T-helper 2 cell treated with Interferon-gamma antibody and Interleukin-4, amounts not matched to agents 5 μg/mL and 100 μg/mL, for 36 hours (primary cell): ENCODE data around the gene SIM1.

Experiments used
- DNase-seq: peaks from one replicate; pipeline ENCODE4 v3.0.0; 2021; ENCODE audit warnings: low spot score
- H3K27ac Mint-ChIP-seq: one replicate; pipeline ENCODE4 v1.8.0; 2021; ENCODE audit warnings: mild to moderate bottlenecking, mixed read lengths
- H3K27me3 Mint-ChIP-seq: one replicate; pipeline ENCODE4 v1.8.0; 2021; ENCODE audit warnings: low read depth, mixed read lengths
- H3K36me3 Mint-ChIP-seq: one replicate; pipeline ENCODE4 v1.8.0; 2021; ENCODE audit warnings: low read depth, mixed read lengths
- H3K4me1 Mint-ChIP-seq: one replicate; pipeline ENCODE4 v1.8.0; 2021; ENCODE audit warnings: low read depth, mixed read lengths
- H3K4me3 Mint-ChIP-seq: one replicate; pipeline ENCODE4 v1.8.0; 2022; ENCODE audit warnings: mild to moderate bottlenecking, moderate library complexity, mixed read lengths
- H3K9me3 Mint-ChIP-seq: one replicate; pipeline ENCODE4 v1.8.0; 2021; ENCODE audit warnings: mixed read lengths

The SIM1 gene, protein sequence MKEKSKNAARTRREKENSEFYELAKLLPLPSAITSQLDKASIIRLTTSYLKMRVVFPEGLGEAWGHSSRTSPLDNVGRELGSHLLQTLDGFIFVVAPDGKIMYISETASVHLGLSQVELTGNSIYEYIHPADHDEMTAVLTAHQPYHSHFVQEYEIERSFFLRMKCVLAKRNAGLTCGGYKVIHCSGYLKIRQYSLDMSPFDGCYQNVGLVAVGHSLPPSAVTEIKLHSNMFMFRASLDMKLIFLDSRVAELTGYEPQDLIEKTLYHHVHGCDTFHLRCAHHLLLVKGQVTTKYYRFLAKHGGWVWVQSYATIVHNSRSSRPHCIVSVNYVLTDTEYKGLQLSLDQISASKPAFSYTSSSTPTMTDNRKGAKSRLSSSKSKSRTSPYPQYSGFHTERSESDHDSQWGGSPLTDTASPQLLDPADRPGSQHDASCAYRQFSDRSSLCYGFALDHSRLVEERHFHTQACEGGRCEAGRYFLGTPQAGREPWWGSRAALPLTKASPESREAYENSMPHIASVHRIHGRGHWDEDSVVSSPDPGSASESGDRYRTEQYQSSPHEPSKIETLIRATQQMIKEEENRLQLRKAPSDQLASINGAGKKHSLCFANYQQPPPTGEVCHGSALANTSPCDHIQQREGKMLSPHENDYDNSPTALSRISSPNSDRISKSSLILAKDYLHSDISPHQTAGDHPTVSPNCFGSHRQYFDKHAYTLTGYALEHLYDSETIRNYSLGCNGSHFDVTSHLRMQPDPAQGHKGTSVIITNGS

DNA sequence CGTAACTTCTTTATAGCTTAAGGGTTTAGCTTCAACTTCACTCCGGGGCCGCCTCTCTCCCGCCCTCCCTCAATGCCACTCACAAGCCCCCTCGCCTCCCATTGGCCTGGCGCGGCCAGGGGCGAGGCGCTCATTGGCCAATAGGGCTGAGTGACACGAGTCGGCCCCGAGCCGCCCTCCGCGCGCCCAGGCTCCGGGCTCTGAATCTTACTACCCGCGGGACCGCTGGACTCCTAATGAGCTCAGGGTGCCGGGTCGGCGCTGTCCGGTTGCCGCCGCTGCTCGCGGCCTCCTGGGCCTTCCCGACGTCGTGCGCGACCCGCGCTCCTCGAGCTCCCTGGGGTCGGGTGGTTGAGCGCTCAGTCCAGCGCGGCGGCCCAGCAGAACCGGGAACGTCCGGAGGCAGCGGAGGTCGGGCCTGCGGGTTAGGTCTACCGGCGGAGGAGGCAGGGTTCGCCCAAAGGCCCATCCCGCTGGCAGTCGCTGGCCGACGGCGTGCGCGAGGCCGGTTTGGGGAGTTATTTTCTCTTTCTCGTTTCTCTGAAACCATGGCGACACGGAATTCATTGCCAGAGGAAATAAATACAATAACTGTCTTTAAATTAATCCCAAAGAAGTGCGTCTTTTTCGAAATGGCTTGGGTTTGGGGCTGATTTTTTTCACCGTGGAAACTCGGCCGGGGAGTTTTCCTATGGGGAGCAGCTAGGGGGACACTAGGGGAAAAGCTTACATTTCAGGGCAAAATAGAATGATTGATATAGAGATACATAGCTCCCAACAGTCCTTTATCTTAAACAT, at the start of gene SIM1:
SIM1 (minus strand) TSS at position 19 of the 798 bp plus-strand sequence. CDS start 1,453 bp downstream, outside the sequence.
- peaks cover 25% of the 10 kb centered on the region for H3K9me3 Mint-ChIP-seq
- DNase-seq = no peak
- H3K36me3 Mint-ChIP-seq = peaks cover 7% of the 10 kb centered on the region
- H3K27me3 Mint-ChIP-seq = peaks cover 90% of the 10 kb centered on the region
- peaks cover 20% of the 10 kb centered on the region for H3K4me1 Mint-ChIP-seq
- H3K4me3 Mint-ChIP-seq = peak within 1 kb of the TSS; percentile 34
- peak within 1 kb of the TSS; percentile 68 for H3K27ac Mint-ChIP-seq

DNA sequence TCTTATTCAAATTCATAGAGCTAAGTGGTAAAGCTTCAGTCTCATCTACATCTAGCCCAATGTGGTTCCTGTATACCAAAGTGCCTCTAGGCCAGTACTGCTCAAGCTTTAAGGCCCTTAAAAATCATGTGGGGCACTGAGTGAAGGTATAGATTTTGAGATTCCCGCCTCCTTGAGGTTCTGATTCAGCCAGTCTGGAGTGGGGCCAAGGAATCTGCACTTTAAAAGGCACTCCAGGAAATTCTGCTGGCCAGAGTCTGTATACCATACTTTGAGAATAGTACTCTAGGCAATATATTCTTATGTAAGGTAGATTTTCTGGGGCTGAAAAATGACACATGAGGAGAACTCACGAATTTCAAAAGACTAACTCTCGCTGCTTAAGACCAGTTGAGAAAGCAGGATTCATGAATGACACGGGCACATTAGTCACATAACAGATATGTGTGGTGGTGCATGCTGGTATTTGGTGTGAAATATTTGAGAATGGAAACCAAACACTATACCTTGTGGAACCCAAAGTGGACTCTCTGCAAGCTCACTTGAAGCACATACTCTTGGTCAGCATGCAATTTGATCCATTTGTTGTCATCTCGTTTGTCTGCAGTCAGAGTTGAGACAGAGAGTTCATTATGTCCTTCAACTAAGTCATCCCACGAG, 47.6 kb upstream of the SIM1 start:
- H3K27me3 Mint-ChIP-seq = no peaks in the 10 kb centered on the region

DNA sequence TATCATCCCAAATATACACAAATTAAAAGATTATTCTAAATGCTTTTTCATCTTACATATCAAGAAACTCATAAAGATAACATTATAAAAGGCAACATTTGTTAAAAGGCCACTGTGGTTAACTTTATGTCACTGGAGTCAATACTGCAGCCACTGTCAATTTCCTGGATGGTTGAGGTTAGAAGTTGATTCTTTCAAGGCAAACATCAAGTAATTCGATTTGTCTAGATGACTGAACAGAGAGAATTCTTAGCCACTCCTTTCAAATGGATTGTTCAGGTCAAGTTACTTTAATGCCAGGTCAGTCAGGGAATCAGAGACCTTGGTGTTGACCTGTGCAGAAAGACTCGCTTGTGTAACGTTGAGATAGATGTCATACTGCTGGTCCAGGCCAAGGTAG, 44.4 kb upstream of the SIM1 start:
- H3K27me3 Mint-ChIP-seq = no peaks in the 10 kb centered on the region
- H3K9me3 Mint-ChIP-seq = no peaks in the 10 kb centered on the region
- no peak overlapping the region for H3K4me3 Mint-ChIP-seq
- H3K4me1 Mint-ChIP-seq = no peaks in the 10 kb centered on the region
- no peak for DNase-seq
- H3K36me3 Mint-ChIP-seq = peaks cover 25% of the 10 kb centered on the region
- no peak overlapping the region for H3K27ac Mint-ChIP-seq

More for the DNA sequence above, 47.6 kb upstream of the SIM1 start:
- Mint-ChIP-seq H3K27ac (no peak overlapping the region), H3K36me3 (peaks cover 28% of the 10 kb centered on the region), H3K4me1 (no peaks in the 10 kb centered on the region), H3K9me3 (no peaks in the 10 kb centered on the region), H3K4me3 (no peak overlapping the region)
- DNase-seq = no peak

DNA sequence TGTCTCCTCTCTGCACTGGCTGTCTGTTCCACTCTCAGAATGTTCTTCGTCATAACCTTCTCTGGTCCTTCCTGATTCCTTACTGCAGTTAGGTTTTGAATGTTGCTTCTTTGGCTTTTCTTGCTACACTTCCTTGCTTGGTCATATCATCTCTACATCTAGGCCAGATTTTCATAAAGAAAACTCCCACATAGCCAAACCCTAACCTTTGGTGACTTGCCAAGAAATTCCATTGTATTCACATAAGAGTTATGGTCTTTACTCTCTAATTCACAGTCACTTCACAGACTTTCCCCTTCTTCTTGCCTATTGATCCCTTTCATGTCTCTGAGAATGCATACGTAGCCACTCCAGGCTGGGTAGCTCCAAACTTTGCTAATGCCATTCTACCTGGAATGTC, 41.9 kb upstream of the SIM1 start:
- Mint-ChIP-seq H3K9me3 (no peaks in the 10 kb centered on the region), H3K4me1 (no peaks in the 10 kb centered on the region), H3K27ac (no peak overlapping the region), H3K36me3 (peaks cover 16% of the 10 kb centered on the region), H3K4me3 (no peak overlapping the region), H3K27me3 (no peaks in the 10 kb centered on the region)
- no peak for DNase-seq

DNA sequence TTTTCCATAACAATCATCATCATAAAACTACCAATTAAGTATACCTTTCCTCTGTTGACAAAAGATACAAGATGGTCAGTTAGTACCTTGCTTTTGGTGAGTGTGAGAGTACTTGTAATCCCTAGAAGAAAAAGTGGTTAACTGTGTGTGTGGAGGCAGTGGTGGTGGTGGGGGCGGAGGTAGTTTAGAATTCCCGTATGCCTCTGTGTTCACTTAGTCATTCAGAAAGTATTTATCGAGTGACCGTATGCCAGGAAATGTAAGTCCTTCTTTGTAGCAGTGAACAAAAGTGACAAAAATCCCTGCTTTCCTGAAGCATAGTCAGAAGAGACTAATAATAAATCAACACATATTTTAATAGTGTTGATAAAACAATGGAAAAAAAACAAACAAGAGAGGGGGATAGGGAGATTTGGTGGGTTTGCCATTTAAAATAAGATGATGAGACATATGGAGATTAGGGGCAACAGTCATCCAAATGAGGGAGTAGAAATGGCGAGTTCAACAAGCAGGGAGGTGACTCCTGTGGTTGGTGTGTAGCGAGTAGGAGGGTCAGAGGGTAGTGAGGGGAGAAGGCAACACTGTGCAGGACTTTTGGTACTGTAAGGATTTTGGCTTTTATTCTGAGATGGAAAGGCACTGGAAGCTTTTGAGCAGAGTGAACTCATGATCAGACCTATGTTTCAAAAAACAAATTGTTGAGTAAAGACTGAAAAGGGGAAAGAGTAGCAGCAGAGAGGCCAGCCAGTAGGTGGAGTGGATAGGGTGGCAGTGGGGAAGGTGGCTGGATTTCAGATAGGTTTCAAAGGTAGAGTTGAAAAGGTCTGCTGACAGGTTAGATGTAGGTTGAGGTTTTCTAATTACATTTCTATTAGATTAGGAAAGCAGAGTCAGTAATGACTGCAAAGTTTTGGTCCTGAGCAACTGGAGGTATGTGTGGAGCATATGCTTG, 40.3 kb upstream of the SIM1 start:
- no peaks in the 10 kb centered on the region for H3K9me3 Mint-ChIP-seq
- no peaks in the 10 kb centered on the region for H3K4me1 Mint-ChIP-seq
- no peak overlapping the region for H3K4me3 Mint-ChIP-seq
- H3K27me3 Mint-ChIP-seq = no peaks in the 10 kb centered on the region
- DNase-seq = no peak
- H3K36me3 Mint-ChIP-seq = peaks cover 10% of the 10 kb centered on the region
- H3K27ac Mint-ChIP-seq = no peak overlapping the region

DNA sequence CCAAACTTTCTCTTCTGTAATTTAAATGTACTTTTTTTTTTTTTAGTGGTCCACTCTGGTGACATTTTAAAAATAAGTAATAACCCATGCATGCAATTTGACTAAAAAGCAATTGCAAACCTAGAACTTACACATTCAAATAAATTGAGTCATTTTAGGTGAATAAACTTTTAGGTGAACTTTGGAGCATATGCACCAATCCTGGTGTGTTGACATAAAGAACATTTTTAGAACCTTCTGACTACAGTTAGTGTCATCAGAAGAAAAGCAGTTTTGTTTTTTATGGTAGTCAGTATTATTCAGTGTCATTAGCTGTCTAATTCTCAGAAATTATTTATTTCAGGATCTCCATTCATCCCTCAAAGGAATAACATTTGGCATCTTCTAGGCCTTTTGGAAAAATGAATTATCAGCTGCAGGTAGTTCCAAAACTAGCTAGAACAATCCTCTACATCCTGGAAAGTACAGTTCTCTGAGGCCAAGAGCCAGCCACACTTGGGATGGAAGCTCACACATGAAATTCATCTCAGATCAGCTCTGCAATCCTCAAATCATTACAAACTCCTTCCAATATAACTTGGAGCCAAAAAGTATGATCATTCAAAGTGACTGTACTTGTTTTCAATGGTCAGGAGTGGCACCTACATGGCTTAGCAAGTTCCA, 38.5 kb upstream of the SIM1 start:
- Mint-ChIP-seq H3K36me3 (peaks cover 1% of the 10 kb centered on the region), H3K27me3 (peaks cover 9% of the 10 kb centered on the region), H3K4me3 (no peak overlapping the region), H3K9me3 (no peaks in the 10 kb centered on the region), H3K4me1 (no peaks in the 10 kb centered on the region), H3K27ac (no peak overlapping the region)
- DNase-seq = no peak

DNA sequence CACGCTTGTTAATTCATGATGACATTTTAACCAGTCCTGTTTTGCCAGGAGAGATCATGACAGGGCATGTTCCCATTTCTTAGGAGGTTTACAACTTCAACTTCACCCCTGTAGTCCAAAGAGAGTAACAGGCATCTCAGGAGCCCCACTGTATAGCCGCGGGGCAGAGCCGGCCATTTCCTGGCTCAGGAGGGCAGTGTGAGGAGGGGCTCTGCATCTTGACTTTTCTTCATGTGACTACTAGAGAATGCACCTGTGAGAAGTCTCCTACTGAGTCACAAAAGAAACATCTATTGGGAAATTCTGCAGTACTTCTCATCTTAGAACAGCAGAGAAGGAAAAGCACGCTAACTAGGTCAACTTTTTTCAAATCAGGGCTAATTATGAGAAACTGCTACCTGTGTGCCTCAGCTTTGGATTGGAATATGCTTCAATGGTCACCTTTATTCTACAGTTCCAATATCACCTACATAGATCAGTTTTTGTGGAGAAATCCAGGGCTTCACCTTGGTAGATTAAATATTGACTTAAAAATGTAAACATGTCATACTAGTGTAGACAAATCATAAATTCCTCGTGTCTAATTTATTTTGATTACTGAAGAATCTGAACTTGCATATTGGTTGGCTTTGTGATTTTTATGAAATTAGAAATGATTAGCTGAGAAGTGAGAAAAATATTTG, 28.6 kb upstream of the SIM1 start:
- peaks cover 32% of the 10 kb centered on the region for H3K27me3 Mint-ChIP-seq

DNA sequence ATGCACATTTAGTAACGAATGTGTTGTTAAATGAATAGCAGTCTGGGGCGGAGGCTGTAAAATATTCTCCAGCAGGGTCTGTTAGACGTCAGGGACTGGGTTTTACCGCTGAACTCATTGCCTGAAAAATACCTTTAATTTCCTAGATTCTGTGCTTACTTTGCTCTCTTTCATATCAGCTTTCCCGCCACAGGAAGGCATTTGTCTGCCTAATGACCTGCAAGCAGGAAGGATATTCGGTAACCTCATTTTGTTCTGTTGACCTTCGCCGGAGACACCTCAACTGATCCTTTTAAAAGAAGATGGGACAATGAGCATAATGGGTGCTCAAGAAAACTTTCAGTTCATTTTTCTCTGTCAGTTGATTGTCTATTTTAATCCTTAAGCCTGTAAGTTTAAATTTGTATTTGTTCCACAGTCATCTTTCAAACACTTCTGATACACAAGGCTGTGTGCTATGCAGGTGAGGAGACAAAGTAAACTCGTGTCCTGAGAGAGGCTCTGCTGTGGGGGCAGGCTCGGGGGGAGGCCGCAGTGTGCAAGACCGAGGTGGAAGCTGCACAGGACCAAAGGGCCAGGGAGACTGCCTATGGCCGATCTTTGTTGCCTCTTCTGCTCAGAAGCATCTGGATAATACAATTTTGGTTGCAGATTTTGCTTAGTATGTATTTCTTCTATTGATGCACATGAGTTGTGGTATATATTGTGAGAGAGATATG, 27.4 kb upstream of the SIM1 start:
- H3K4me3 Mint-ChIP-seq = no peak overlapping the region
- H3K9me3 Mint-ChIP-seq = peaks cover 3% of the 10 kb centered on the region
- no peak for DNase-seq
- H3K27ac Mint-ChIP-seq = no peak overlapping the region
- peaks cover 32% of the 10 kb centered on the region for H3K27me3 Mint-ChIP-seq
- no peaks in the 10 kb centered on the region for H3K36me3 Mint-ChIP-seq
- peaks cover 2% of the 10 kb centered on the region for H3K4me1 Mint-ChIP-seq

More for the DNA sequence above, 28.6 kb upstream of the SIM1 start:
- H3K4me3 Mint-ChIP-seq = no peak overlapping the region
- H3K36me3 Mint-ChIP-seq = no peaks in the 10 kb centered on the region
- peaks cover 3% of the 10 kb centered on the region for H3K9me3 Mint-ChIP-seq
- DNase-seq = no peak
- no peaks in the 10 kb centered on the region for H3K4me1 Mint-ChIP-seq
- no peak overlapping the region for H3K27ac Mint-ChIP-seq

DNA sequence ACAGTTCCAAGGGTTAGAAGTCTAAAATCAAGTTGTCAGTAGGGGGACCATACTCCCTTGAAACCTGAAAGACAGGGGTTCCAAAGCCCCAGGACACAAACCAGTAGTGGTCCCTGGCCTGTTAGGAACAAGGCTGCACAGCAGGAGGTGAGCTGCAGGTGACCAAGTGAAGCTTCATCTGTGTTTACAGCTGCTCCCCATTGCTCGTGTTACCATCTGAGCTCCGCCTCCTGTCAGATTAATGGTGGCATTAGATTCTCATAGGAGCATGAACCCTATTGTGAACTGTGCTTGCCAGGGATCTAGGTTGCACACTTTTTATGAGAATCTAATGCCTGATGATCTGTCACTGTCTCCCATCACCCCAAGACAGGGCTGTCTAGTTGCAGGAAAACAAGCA, 25.3 kb upstream of the SIM1 start:
- no peak overlapping the region for H3K4me3 Mint-ChIP-seq
- H3K4me1 Mint-ChIP-seq = peaks cover 2% of the 10 kb centered on the region
- no peak overlapping the region for H3K27ac Mint-ChIP-seq
- no peaks in the 10 kb centered on the region for H3K36me3 Mint-ChIP-seq
- peaks cover 29% of the 10 kb centered on the region for H3K27me3 Mint-ChIP-seq
- H3K9me3 Mint-ChIP-seq = no peaks in the 10 kb centered on the region
- DNase-seq = no peak

DNA sequence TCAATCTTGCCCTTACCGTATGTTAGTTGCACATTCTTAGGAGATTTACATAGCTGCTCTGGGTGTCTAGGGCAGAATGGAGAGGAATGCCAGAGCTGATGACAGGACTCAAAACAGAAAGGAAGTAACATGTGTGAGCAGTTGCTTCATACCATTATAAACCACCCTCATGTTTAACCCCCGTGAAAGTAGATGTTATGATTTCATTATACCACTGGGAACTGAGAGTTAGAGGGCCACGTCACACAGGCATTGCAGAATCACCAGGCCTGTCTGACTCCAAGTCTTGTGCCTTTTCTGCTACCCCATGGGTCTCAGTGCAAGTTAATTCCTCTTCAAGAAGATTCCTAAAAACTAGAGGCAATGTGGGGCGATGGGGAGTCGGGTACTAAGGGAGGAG, 23.5 kb upstream of the SIM1 start:
- no peaks in the 10 kb centered on the region for H3K36me3 Mint-ChIP-seq
- no peak overlapping the region for H3K4me3 Mint-ChIP-seq
- DNase-seq = no peak
- H3K4me1 Mint-ChIP-seq = peaks cover 6% of the 10 kb centered on the region
- H3K27me3 Mint-ChIP-seq = peaks cover 29% of the 10 kb centered on the region
- H3K9me3 Mint-ChIP-seq = no peaks in the 10 kb centered on the region
- no peak overlapping the region for H3K27ac Mint-ChIP-seq

DNA sequence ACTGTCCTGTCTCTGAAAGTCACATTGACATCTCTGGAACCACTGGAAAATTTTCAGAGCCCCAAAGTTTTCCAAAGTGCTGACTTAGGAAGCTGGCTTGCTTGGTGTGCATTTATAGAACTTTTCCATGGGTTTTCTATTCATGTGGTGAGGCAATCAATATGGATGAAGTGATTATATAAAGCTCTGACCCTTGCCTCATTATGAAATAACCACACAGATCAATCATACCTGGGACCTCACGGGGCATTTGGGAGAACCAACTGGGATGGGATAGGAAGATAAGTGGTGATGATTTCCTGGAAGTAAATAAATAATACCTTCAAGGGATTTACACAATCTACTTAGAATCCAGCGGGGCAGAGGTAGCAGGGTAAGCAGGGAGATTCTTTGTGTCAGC, 22.9 kb upstream of the SIM1 start:
- no peak for DNase-seq
- H3K4me3 Mint-ChIP-seq = no peak overlapping the region

More for the DNA sequence above, 22.9 kb upstream of the SIM1 start:
- H3K27ac Mint-ChIP-seq = no peak overlapping the region
- H3K9me3 Mint-ChIP-seq = no peaks in the 10 kb centered on the region
- H3K27me3 Mint-ChIP-seq = peaks cover 31% of the 10 kb centered on the region
- H3K36me3 Mint-ChIP-seq = no peaks in the 10 kb centered on the region
- peaks cover 8% of the 10 kb centered on the region for H3K4me1 Mint-ChIP-seq
